ACC112 (cell line): ENCODE measurements around the gene SLC36A2.
"Not testable (repeated sequence)": the region's sequence is repeated elsewhere in the genome, so short reads cannot be mapped to it uniquely, and the experiment has no call there.

Experiments used
- H2AFZ ChIP-seq: fragments of 200-600 bp; sonication (generic); one replicate; pipeline ENCODE4 v1.6.0; 2017; ENCODE audit warnings: antibody characterized with exemption, low read length; ENCODE audit not compliant: unreplicated experiment
- H3K27ac ChIP-seq: fragments of 200-600 bp; sonication (generic); 2 replicates; pipeline ENCODE4 v1.5.1; 2014; ENCODE audit warnings: low read depth, mild to moderate bottlenecking, antibody characterized with exemption, low read length, moderate library complexity
- H3K27me3 ChIP-seq: fragments of 200-600 bp; sonication (generic); 2 replicates; pipeline ENCODE4 v1.6.1; 2014; ENCODE audit warnings: mild to moderate bottlenecking, antibody characterized with exemption, low read length, moderate library complexity, mixed read lengths; ENCODE audit not compliant: insufficient read depth
- H3K36me3 ChIP-seq: fragments of 200-600 bp; sonication (generic); 2 replicates; pipeline ENCODE4 v1.6.1; 2016; ENCODE audit warnings: mild to moderate bottlenecking, antibody characterized with exemption, low read length, moderate library complexity, mixed read lengths; ENCODE audit not compliant: insufficient read depth
- H3K4me1 ChIP-seq: fragments of 200-600 bp; sonication (generic); one replicate; pipeline ENCODE4 v1.6.1; 2016; ENCODE audit warnings: low read length, mixed read lengths; ENCODE audit not compliant: insufficient read depth, unreplicated experiment, control insufficient read depth
- H3K4me3 ChIP-seq: fragments of 200-600 bp; sonication (generic); 2 replicates; pipeline ENCODE4 v1.5.1; 2014; ENCODE audit warnings: mild to moderate bottlenecking, low read depth, low read length
- H3K79me2 ChIP-seq: fragments of 200-600 bp; sonication (generic); one replicate; pipeline ENCODE4 v1.6.0; 2016; ENCODE audit warnings: low read length; ENCODE audit not compliant: control insufficient read depth, unreplicated experiment, insufficient read depth

SLC36A2 gene

GRCh38 chr5:151309266-151309665, 38.1 kb downstream of the SLC36A2 start:
- H3K4me3 ChIP-seq, H3K27ac ChIP-seq, H3K36me3 ChIP-seq, H3K79me2 ChIP-seq, H2AFZ ChIP-seq, H3K4me1 ChIP-seq: not testable (repeated sequence)
- peaks cover 55% of the 10 kb centered on the region for H3K27me3 ChIP-seq

- no peaks in the 10 kb centered on the region for H3K36me3 ChIP-seq
- no peak within 1 kb of the TSS for H3K27ac ChIP-seq
- H3K79me2 ChIP-seq: no peaks in the 10 kb centered on the region
- no peak within 1 kb of the TSS for H2AFZ ChIP-seq
- peaks cover 79% of the 10 kb centered on the region for H3K27me3 ChIP-seq
- no peak within 1 kb of the TSS for H3K4me3 ChIP-seq
- no peaks in the 10 kb centered on the region for H3K4me1 ChIP-seq
Observed at GRCh38 chr5:151303666-151304065, 43.7 kb downstream of the SLC36A2 start, which contains the start of gene SLC36A3. SLC36A3 (minus strand) TSS chr5:151303766; CDS start chr5:151303354, 412 bp downstream.

- no peaks in the 10 kb centered on the region for H3K4me1 ChIP-seq
- H3K27me3 ChIP-seq: peaks cover 38% of the 10 kb centered on the region
- no peak overlapping the region for H2AFZ ChIP-seq
- no peak overlapping the region for H3K4me3 ChIP-seq
- H3K36me3 ChIP-seq: no peaks in the 10 kb centered on the region
- no peaks in the 10 kb centered on the region for H3K79me2 ChIP-seq
- no peak overlapping the region for H3K27ac ChIP-seq
Observed at GRCh38 chr5:151298063-151298855, 49.1 kb downstream of the SLC36A2 start.

GRCh38 chr5:151296974-151297373, 50.4 kb downstream of the SLC36A2 start:
- no peak overlapping the region for H3K27ac ChIP-seq
- H3K4me3 ChIP-seq: no peak overlapping the region
- no peaks in the 10 kb centered on the region for H3K4me1 ChIP-seq
- H3K27me3 ChIP-seq: peaks cover 27% of the 10 kb centered on the region
- H3K36me3 ChIP-seq: no peaks in the 10 kb centered on the region
- H2AFZ ChIP-seq: no peak overlapping the region
- no peaks in the 10 kb centered on the region for H3K79me2 ChIP-seq

- Histone ChIP-seq H3K27ac (no peak overlapping the region), H2AFZ (no peak overlapping the region), H3K4me1 (no peaks in the 10 kb centered on the region), H3K79me2 (no peaks in the 10 kb centered on the region), H3K27me3 (peaks cover 22% of the 10 kb centered on the region), H3K36me3 (no peaks in the 10 kb centered on the region), H3K4me3 (no peak overlapping the region)
Observed at GRCh38 chr5:151296478-151296830, 50.9 kb downstream of the SLC36A2 start.

GRCh38 chr5:151295791-151296477, 51.4 kb downstream of the SLC36A2 start:
- Histone ChIP-seq H2AFZ (no peak overlapping the region), H3K4me3 (no peak overlapping the region), H3K79me2 (no peaks in the 10 kb centered on the region), H3K27me3 (peaks cover 16% of the 10 kb centered on the region), H3K27ac (no peak overlapping the region), H3K4me1 (no peaks in the 10 kb centered on the region), H3K36me3 (no peaks in the 10 kb centered on the region)

GRCh38 chr5:151295138-151295537, 52.2 kb downstream of the SLC36A2 start:
- H3K79me2 ChIP-seq: no peaks in the 10 kb centered on the region
- no peak overlapping the region for H3K4me3 ChIP-seq
- H3K27ac ChIP-seq: no peak overlapping the region

GRCh38 chr5:151293624-151294023, 53.7 kb downstream of the SLC36A2 start:
- no peaks in the 10 kb centered on the region for H3K36me3 ChIP-seq
- no peak overlapping the region for H3K27ac ChIP-seq
- no peak overlapping the region for H2AFZ ChIP-seq
- H3K4me3 ChIP-seq: no peak overlapping the region
- no peaks in the 10 kb centered on the region for H3K4me1 ChIP-seq
- no peaks in the 10 kb centered on the region for H3K27me3 ChIP-seq
- no peaks in the 10 kb centered on the region for H3K79me2 ChIP-seq

More at GRCh38 chr5:151295138-151295537, 52.2 kb downstream of the SLC36A2 start:
- no peaks in the 10 kb centered on the region for H3K36me3 ChIP-seq
- no peak overlapping the region for H2AFZ ChIP-seq
- H3K4me1 ChIP-seq: no peaks in the 10 kb centered on the region
- peaks cover 8% of the 10 kb centered on the region for H3K27me3 ChIP-seq

- no peak overlapping the region for H3K27ac ChIP-seq
- no peaks in the 10 kb centered on the region for H3K79me2 ChIP-seq
- H3K4me1 ChIP-seq: no peaks in the 10 kb centered on the region
- H3K27me3 ChIP-seq: peaks cover 26% of the 10 kb centered on the region; the same call in 1 of the 2 replicates
- H3K36me3 ChIP-seq: no peaks in the 10 kb centered on the region
- no peak overlapping the region for H2AFZ ChIP-seq
- no peak overlapping the region for H3K4me3 ChIP-seq
Observed at GRCh38 chr5:151288180-151288579, 59.2 kb downstream of the SLC36A2 start.

GRCh38 chr5:151286246-151286645, 61.1 kb downstream of the SLC36A2 start:
- H3K4me1 ChIP-seq: no peaks in the 10 kb centered on the region
- H2AFZ ChIP-seq: no peak overlapping the region

GRCh38 chr5:151285683-151286082, 61.7 kb downstream of the SLC36A2 start:
- no peak overlapping the region for H3K27ac ChIP-seq
- H3K4me1 ChIP-seq: no peaks in the 10 kb centered on the region
- peak overlapping the region; percentile 40 for H3K4me3 ChIP-seq
- H3K79me2 ChIP-seq: no peaks in the 10 kb centered on the region
- peaks cover 28% of the 10 kb centered on the region; the same call in 1 of the 2 replicates for H3K27me3 ChIP-seq
- H3K36me3 ChIP-seq: no peaks in the 10 kb centered on the region
- no peak overlapping the region for H2AFZ ChIP-seq

More at GRCh38 chr5:151286246-151286645, 61.1 kb downstream of the SLC36A2 start:
- Histone ChIP-seq H3K79me2 (no peaks in the 10 kb centered on the region), H3K27me3 (peaks cover 28% of the 10 kb centered on the region; the same call in 1 of the 2 replicates), H3K4me3 (peak overlapping the region; percentile 40), H3K36me3 (no peaks in the 10 kb centered on the region), H3K27ac (no peak overlapping the region)
